Liver (tissue), 9 donors: ENCODE results near the gene MRPL46. TPM values are rescaled to one million over a fixed set of nuclear protein-coding genes. Genes with fewer than 3 reads are reported as not detected.

Experiments
- DNase-seq: peaks from one replicate; pipeline ENCODE4 v3.0.0-alpha.2; 2017; ENCODE audit warnings: low spot score
- H3K27ac ChIP-seq, 2 donors: one replicate each; pipeline ENCODE4 v1.7.0; 2013; ENCODE audit warnings: inconsistent platforms in 2 of 2, low read length in 2 of 2, control low read depth in 1 of 2, low read depth in 1 of 2, mild to moderate bottlenecking in 1 of 2
- H3K27me3 ChIP-seq, 4 donors: one replicate each; pipeline versions ENCODE4 v1.6.1 to v1.7.0; 2013; ENCODE audit warnings: low read length in 3 of 4, inconsistent platforms in 1 of 4, mild to moderate bottlenecking in 1 of 4, moderate library complexity in 1 of 4; ENCODE audit not compliant: control insufficient read depth in 4 of 4, insufficient read depth in 4 of 4
- H3K36me3 ChIP-seq, 4 donors: one replicate each; pipeline versions ENCODE4 v1.6.1 to v1.7.0; 2013; ENCODE audit warnings: low read length in 3 of 4, mild to moderate bottlenecking in 3 of 4, low read depth in 1 of 4, moderate library complexity in 1 of 4; ENCODE audit not compliant: control insufficient read depth in 4 of 4, insufficient read depth in 3 of 4
- H3K4me1 ChIP-seq, 4 donors: one replicate each; pipeline versions ENCODE4 v1.6.1 to v1.7.0; 2013; ENCODE audit warnings: low read length in 3 of 4, mild to moderate bottlenecking in 3 of 4, moderate library complexity in 1 of 4; ENCODE audit not compliant: control insufficient read depth in 4 of 4, insufficient read depth in 4 of 4
- H3K4me3 ChIP-seq, 3 donors: one replicate each; pipeline versions ENCODE4 v1.6.1 to v1.7.0; 2013; ENCODE audit warnings: low read length in 3 of 3, control low read depth in 1 of 3, low read depth in 1 of 3, mild to moderate bottlenecking in 1 of 3
- H3K9ac ChIP-seq, 2 donors: one replicate each; pipeline ENCODE4 v1.7.0; 2013; ENCODE audit warnings: low read length in 2 of 2, mild to moderate bottlenecking in 2 of 2, moderate library complexity in 2 of 2, control low read depth in 1 of 2, low read depth in 1 of 2
- H3K9me3 ChIP-seq, 4 donors: one replicate each; pipeline versions ENCODE4 v1.6.1 to v1.7.0; 2013; ENCODE audit warnings: low read length in 3 of 4; ENCODE audit not compliant: control insufficient read depth in 4 of 4
- ATF3 ChIP-seq: IDR thresholded peaks from 2 replicates; pipeline ENCODE4 v1.6.1; 2016; ENCODE audit warnings: antibody characterized with exemption
- EGR1 ChIP-seq, 2 donors: IDR thresholded peaks; 2 replicates each; pipeline ENCODE4 v1.6.1; 2016 to 2018; ENCODE audit warnings: antibody characterized with exemption in 2 of 2, low read depth in 2 of 2
- FOXA1 ChIP-seq: IDR thresholded peaks from 2 replicates; pipeline ENCODE4 v1.6.1; 2016; ENCODE audit warnings: antibody characterized with exemption
- FOXA2 ChIP-seq: IDR thresholded peaks from 2 replicates; pipeline ENCODE4 v1.6.1; 2016; ENCODE audit warnings: antibody characterized with exemption
- GABPA ChIP-seq, 2 donors: IDR thresholded peaks in 1 of 2; conservative IDR thresholded peaks in 1 of 2; 2 replicates each; pipeline ENCODE4 v1.6.1; 2016; ENCODE audit warnings: antibody characterized with exemption in 2 of 2, mild to moderate bottlenecking in 1 of 2, moderate library complexity in 1 of 2
- HNF4A ChIP-seq, 2 donors: conservative IDR thresholded peaks; 2 replicates each; pipeline ENCODE4 v1.6.1; 2016; ENCODE audit warnings: antibody characterized with exemption in 2 of 2, mild to moderate bottlenecking in 2 of 2
- HNF4G ChIP-seq: IDR thresholded peaks from 2 replicates; pipeline ENCODE4 v1.6.1; 2016; ENCODE audit warnings: antibody characterized with exemption
- NR2F2 ChIP-seq: IDR thresholded peaks from 2 replicates; pipeline ENCODE4 v1.6.1; 2016; ENCODE audit warnings: antibody characterized with exemption
- RAD21 ChIP-seq, 2 donors: IDR thresholded peaks; 2 replicates each; pipeline ENCODE4 v1.6.1; 2016; ENCODE audit warnings: antibody characterized with exemption in 2 of 2, mild to moderate bottlenecking in 2 of 2
- REST ChIP-seq: IDR thresholded peaks from 2 replicates; pipeline ENCODE4 v1.6.1; 2016; ENCODE audit warnings: antibody characterized with exemption, mild to moderate bottlenecking
- SP1 ChIP-seq: IDR thresholded peaks from 2 replicates; pipeline ENCODE4 v1.6.1; 2018; ENCODE audit warnings: antibody characterized with exemption, mild to moderate bottlenecking
- TAF1 ChIP-seq: conservative IDR thresholded peaks from 2 replicates; pipeline ENCODE4 v1.6.1; 2016; ENCODE audit warnings: antibody characterized with exemption, mild to moderate bottlenecking
- YY1 ChIP-seq: IDR thresholded peaks from 2 replicates; pipeline ENCODE4 v1.6.1; 2016; ENCODE audit warnings: antibody characterized with exemption, mild to moderate bottlenecking
- WGBS: extraction: QIAGEN DNeasy Blood & Tissue Kit; methylation state at CpG from one replicate; pipeline ENCODE4 v1.1.7; 2013; 5-methylcytosine and 5-hydroxymethylcytosine counted together
- polyA plus RNA-seq, 2 donors: library from polyadenylated mRNA; stranded (reverse) in 1 of 2; unstranded in 1 of 2; fragments of 200-250 nt in 1 of 2; fragments of >200 nt in 1 of 2; fragmentation: Nextera tagmentation in 1 of 2; extraction: Ambion mirVana in 1 of 2; gene quantifications; one replicate each; pipeline versions ENCODE4 v1.2.1 to v1.2.3, GENCODE V29; 2013 to 2015
- total RNA-seq, 2 donors: library from RNA; depleted of rRNA; stranded (reverse); fragments of >200 nt; gene quantifications; one replicate each; pipeline ENCODE4 v1.2.3, GENCODE V29; 2014
- TF ChIP-seq, protein P1 (sequence below): IDR thresholded peaks from 2 replicates; pipeline ENCODE4 v1.6.1; 2016; ENCODE audit warnings: antibody characterized with exemption
- donor health status: healthy.
- donor health status: healthy.
- donor health status: healthy.
- donor health status: healthy.
- donor health status: healthy.

The MRPL46 gene
- total and polyA plus RNA-seq, 4 donors = 16.1 to 63.5 (median 39.2) TPM

DNA sequence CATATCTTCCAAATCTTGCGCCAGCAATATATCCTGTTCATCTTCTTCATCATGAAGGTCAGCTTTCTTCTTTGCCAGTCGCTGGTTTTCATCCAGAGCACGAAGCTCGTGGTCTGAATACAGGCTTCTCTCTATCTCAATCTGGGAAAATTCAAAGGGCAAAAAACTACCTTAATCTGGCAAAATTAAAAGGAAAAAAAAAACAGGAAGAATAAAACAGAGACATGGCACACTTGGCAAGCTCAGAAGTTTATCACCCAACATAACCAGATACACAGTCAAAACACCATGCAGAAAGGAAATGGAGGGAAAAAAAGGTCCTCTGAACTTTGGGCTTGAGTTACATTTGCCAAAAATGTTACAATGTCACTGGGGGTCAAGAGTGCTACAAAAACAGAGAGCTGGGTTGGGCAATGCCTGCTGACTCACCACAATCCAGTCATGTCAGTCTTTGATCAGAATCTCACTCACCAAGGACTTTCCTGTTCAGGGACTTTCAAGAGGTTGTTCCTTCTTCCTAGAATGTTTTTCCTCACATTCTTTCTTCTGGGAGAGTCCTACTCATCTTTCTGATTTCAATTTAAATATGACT, 1.5 kb downstream of the MRPL46 start (continued):
- TF ChIP-seq FOXA1 = peak; percentile 72
- TF ChIP-seq RAD21 (IDR thresholded peaks at IDR 0.05) = peak; percentile 17 to 47
- no peak for TF ChIP-seq FOXA2
- peak; percentile 96 for TF ChIP-seq ATF3

GRCh38 chr15:88463870-88464532, 3.2 kb downstream of the MRPL46 start:
- no peak for DNase-seq
- peaks cover 10 to 34% (median 27%) of the 10 kb centered on the region in 4 donors for H3K4me1 ChIP-seq
- TF ChIP-seq SP1 (no peak), FOXA2 (no peak), ATF3 (no peak), YY1 (no peak), REST (no peak), TAF1 (no peak), EGR1 (IDR thresholded peaks at IDR 0.05; ENCODE audit: low read depth in 2 of 2) (no peak), NR2F2 (no peak), FOXA1 (no peak), RAD21 (IDR thresholded peaks at IDR 0.05) (no peak), GABPA (IDR thresholded peaks at IDR 0.05 in 1 of 2, conservative IDR thresholded peaks at IDR 0.05 in 1 of 2) (no peak), HNF4G (no peak), HNF4A (conservative IDR thresholded peaks at IDR 0.05) (no peak)
- TF ChIP-seq, protein P1, sequence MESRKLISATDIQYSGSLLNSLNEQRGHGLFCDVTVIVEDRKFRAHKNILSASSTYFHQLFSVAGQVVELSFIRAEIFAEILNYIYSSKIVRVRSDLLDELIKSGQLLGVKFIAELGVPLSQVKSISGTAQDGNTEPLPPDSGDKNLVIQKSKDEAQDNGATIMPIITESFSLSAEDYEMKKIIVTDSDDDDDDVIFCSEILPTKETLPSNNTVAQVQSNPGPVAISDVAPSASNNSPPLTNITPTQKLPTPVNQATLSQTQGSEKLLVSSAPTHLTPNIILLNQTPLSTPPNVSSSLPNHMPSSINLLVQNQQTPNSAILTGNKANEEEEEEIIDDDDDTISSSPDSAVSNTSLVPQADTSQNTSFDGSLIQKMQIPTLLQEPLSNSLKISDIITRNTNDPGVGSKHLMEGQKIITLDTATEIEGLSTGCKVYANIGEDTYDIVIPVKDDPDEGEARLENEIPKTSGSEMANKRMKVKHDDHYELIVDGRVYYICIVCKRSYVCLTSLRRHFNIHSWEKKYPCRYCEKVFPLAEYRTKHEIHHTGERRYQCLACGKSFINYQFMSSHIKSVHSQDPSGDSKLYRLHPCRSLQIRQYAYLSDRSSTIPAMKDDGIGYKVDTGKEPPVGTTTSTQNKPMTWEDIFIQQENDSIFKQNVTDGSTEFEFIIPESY = no peak
- H3K9ac ChIP-seq = no peak overlapping the region
- H3K27me3 ChIP-seq = no peaks in the 10 kb centered on the region
- no peaks in the 10 kb centered on the region for H3K9me3 ChIP-seq
- peaks cover 3 to 43% (median 39%) of the 10 kb centered on the region in 4 donors for H3K36me3 ChIP-seq
- WGBS = 76% methylated on average over 2 of the region's 2 CpGs
- H3K4me3 ChIP-seq = no peak overlapping the region
- no peak overlapping the region for H3K27ac ChIP-seq
